DMS 273 (cell line): ENCODE results near the gene AVPR2.

ENCODE experiments used
- DNase-seq: peaks from one replicate; lab custom pipeline; 2025; ENCODE audit not compliant: unreplicated experiment; lab: John Stamatoyannopoulos, UW

AVPR2 gene

GRCh38 chrX:153903991-153904957 lies at the start of gene AVPR2:
Gene AVPR2, plus strand, starts transcription at chrX:153904673. Its CDS starts 473 bp downstream, at chrX:153905146.
- peak; percentile 46 for DNase-seq

- DNase-seq: no peak
These were observed 49.8 kb upstream of the AVPR2 start for GRCh38 chrX:153854702-153855101.

GRCh38 chrX:153857348-153857903 lies 47.0 kb upstream of the AVPR2 start:
- no peak for DNase-seq

GRCh38 chrX:153861151-153861550 lies 43.3 kb upstream of the AVPR2 start:
- no peak for DNase-seq

- DNase-seq: peak; percentile 92
These were observed 42.7 kb upstream of the AVPR2 start for GRCh38 chrX:153861733-153862310.

GRCh38 chrX:153862369-153863250 lies 41.9 kb upstream of the AVPR2 start:
- no peak for DNase-seq

GRCh38 chrX:153863251-153863991 lies 41.1 kb upstream of the AVPR2 start:
- no peak for DNase-seq

GRCh38 chrX:153864101-153864500 lies 40.4 kb upstream of the AVPR2 start:
- no peak for DNase-seq

GRCh38 chrX:153864561-153865320 lies 39.7 kb upstream of the AVPR2 start:
- no peak for DNase-seq

GRCh38 chrX:153865321-153865580 lies 39.2 kb upstream of the AVPR2 start:
- DNase-seq: no peak

GRCh38 chrX:153865685-153866084 lies 38.8 kb upstream of the AVPR2 start:
- DNase-seq: no peak

GRCh38 chrX:153866302-153867019 lies 38.0 kb upstream of the AVPR2 start:
- DNase-seq: no peak

- DNase-seq: no peak
These were observed 37.3 kb upstream of the AVPR2 start for GRCh38 chrX:153867139-153867538.

GRCh38 chrX:153867671-153868070 lies 36.8 kb upstream of the AVPR2 start:
- DNase-seq: no peak

GRCh38 chrX:153868576-153869472 lies 35.6 kb upstream of the AVPR2 start:
- no peak for DNase-seq

GRCh38 chrX:153869473-153870287 lies 34.8 kb upstream of the AVPR2 start:
- DNase-seq: no peak

- no peak for DNase-seq
These were observed 34.2 kb upstream of the AVPR2 start for GRCh38 chrX:153870288-153870690.
